Measurements from ENCODE around the gene TRRAP. TPM values are rescaled to one million over a fixed set of nuclear protein-coding genes. Genes with fewer than 3 reads are reported as not detected.

Gene TRRAP
- total and polyA plus RNA-seq, 10 donors: 8.4 to 73.4 (median 57.5) TPM

DNA sequence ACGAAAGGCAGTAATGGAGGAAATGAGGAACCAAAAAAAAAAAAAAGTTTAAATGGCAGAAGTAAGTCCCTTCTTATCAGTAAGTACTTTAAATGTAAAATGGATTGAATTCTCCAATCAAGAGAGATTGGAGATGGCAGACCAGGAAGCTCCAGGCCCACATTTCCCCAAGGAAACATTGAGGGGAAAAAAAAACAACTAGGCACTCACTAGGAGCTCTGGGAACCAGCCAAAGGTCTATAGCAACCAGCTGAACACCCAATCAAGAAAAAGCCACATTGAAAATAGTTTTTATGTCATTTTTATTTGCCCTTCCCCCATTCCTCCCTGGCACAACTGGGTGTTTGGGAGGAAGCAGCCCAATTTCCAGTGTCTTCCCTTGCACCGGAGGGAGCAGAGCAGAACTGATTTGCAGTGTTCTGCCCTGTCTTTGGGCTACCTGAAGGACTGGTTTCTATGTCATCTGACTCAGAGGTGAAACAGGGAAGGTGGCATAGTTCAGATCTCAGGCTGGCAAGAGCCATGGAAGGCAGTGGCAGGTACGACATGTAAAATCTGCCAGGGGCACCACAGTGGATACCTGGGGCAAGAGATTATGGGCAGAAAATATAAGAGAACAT is 143.7 kb downstream of the TRRAP start:
- DNase-seq: no peak
- H3K9me3 ChIP-seq: no peaks in the 10 kb centered on the region
- peaks cover 0 to 40% (median 16%) of the 10 kb centered on the region in 6 donors for H3K36me3 ChIP-seq
- intact Hi-C loops (cut with DNase I; ENCODE audit: low total_unique reads): no loop called here
- peaks cover 0 to 8% (median 2%) of the 10 kb centered on the region in 6 donors for H3K4me1 ChIP-seq
- H3K27me3 ChIP-seq (replicated peaks in 1 of 7): no peaks in the 10 kb centered on the region
- H3K27ac ChIP-seq: peak overlapping the region in 1 of 8 donors; percentile 31
- H3K4me3 ChIP-seq: no peak overlapping the region
- TF ChIP-seq POLR2AphosphoS5 (IDR thresholded peaks at IDR 0.05): no peak
- no peak for TF ChIP-seq CTCF (IDR thresholded peaks at IDR 0.05 in 8 of 11, conservative IDR thresholded peaks at IDR 0.05 in 3 of 11)
- TF ChIP-seq POLR2A (IDR thresholded peaks at IDR 0.05): no peak
- WGBS, 5 donors: 57 to 70% (median 60%) methylated on average over 3 of the region's 3 CpGs

GRCh38 chr7:99024066-99024465 is 145.7 kb downstream of the TRRAP start:
- Histone ChIP-seq H3K4me1 (peaks cover 0 to 8% (median 0%) of the 10 kb centered on the region in 6 donors), H3K27me3 (replicated peaks in 1 of 7) (no peaks in the 10 kb centered on the region), H3K9me3 (no peaks in the 10 kb centered on the region), H3K36me3 (peaks cover 0 to 51% (median 28%) of the 10 kb centered on the region in 6 donors), H3K27ac (no peak overlapping the region), H3K4me3 (no peak overlapping the region)
- intact Hi-C loops (cut with DNase I; ENCODE audit: low total_unique reads): no loop called here
- DNase-seq: no peak
- TF ChIP-seq CTCF (IDR thresholded peaks at IDR 0.05 in 8 of 11, conservative IDR thresholded peaks at IDR 0.05 in 3 of 11) (no peak), POLR2AphosphoS5 (IDR thresholded peaks at IDR 0.05) (no peak), POLR2A (IDR thresholded peaks at IDR 0.05) (no peak)

DNA sequence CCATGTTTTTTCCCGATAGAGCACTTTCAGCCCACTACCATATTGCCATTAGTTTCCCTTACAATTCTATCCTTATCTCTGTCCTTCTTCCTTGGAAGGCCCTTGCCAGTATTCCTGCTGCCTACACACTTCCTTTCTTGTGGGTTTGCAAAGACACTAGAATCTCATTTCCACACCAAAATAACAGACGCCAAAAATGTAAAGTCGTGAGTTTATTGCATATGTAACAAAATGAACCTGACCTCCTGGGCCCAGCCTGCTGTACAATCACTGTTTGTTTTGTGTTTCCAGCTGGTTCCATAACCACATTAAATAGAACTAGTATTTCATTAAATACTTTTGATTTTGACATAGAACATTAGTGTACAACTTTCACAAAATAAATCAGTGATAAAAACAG is 148.9 kb downstream of the TRRAP start:
- Histone ChIP-seq H3K4me1 (peaks cover 0 to 8% (median 0%) of the 10 kb centered on the region in 6 donors), H3K4me3 (no peak overlapping the region), H3K36me3 (peaks cover 3 to 65% (median 44%) of the 10 kb centered on the region in 6 donors), H3K9me3 (no peaks in the 10 kb centered on the region), H3K27me3 (replicated peaks in 1 of 7) (no peaks in the 10 kb centered on the region), H3K27ac (no peak overlapping the region)
- no peak for DNase-seq
- WGBS, 5 donors: 51 to 75% (median 62%) methylated on average over 3 of the region's 3 CpGs
- intact Hi-C loops (cut with DNase I; ENCODE audit: low total_unique reads): no loop called here
- no peak for TF ChIP-seq POLR2A (IDR thresholded peaks at IDR 0.05)
- no peak for TF ChIP-seq POLR2AphosphoS5 (IDR thresholded peaks at IDR 0.05)
- no peak for TF ChIP-seq CTCF (IDR thresholded peaks at IDR 0.05 in 8 of 11, conservative IDR thresholded peaks at IDR 0.05 in 3 of 11)

GRCh38 chr7:99027841-99028240 is 149.5 kb downstream of the TRRAP start:
- no peak for DNase-seq
- WGBS, 5 donors: 93 to 98% (median 96%) methylated on average over 20 of the region's 20 CpGs
- TF ChIP-seq CTCF (IDR thresholded peaks at IDR 0.05 in 8 of 11, conservative IDR thresholded peaks at IDR 0.05 in 3 of 11) (no peak), POLR2A (IDR thresholded peaks at IDR 0.05) (no peak), POLR2AphosphoS5 (IDR thresholded peaks at IDR 0.05) (peak in 1 of 3 donors; percentile 40)
- H3K4me1 ChIP-seq: peaks cover 0 to 6% (median 0%) of the 10 kb centered on the region in 6 donors
- H3K27me3 ChIP-seq (replicated peaks in 1 of 7): no peaks in the 10 kb centered on the region
- H3K36me3 ChIP-seq: peaks cover 3 to 71% (median 50%) of the 10 kb centered on the region in 6 donors
- H3K27ac ChIP-seq: no peak overlapping the region
- no peak overlapping the region for H3K4me3 ChIP-seq
- no peaks in the 10 kb centered on the region for H3K9me3 ChIP-seq
- intact Hi-C loops (cut with DNase I; ENCODE audit: low total_unique reads): no loop called here
